ENCODE results near the gene RNF169. TPM values are rescaled to one million over a fixed set of nuclear protein-coding genes. Genes with fewer than 3 reads are reported as not detected.

The RNF169 gene
- total and polyA plus RNA-seq, 4 donors = 0.60 to 11.0 (median 5.1) TPM

DNA sequence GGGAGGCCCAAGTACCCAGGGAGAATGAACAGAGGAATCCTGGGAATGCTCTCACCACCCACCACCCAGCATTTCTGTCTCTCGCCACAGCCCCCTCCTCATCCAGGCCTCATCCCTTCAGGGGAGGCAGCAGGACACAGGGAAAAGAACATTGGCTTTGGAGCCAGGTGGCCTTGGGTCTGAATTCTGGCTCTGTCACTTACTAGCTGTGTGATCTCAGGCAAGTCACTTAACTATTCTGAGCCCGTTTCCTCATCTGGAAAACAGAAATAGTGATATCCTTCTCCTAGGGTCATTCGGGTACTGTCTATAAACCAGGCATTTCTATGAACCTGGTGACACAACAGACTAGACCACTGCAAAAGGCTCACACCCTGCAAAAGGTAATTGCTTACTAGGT is 39.5 kb upstream of the RNF169 start:
- H3K36me3 ChIP-seq (ENCODE audit: control insufficient read depth in 4 of 4, insufficient read depth in 3 of 4, low read depth in 1 of 4, low read length in 3 of 4) = no peaks in the 10 kb centered on the region
- no peak overlapping the region for H3K9ac ChIP-seq (ENCODE audit: low read depth in 1 of 2, low read length in 2 of 2)
- no peak overlapping the region for H3K4me3 ChIP-seq (ENCODE audit: low read depth in 1 of 3, low read length in 3 of 3)
- H3K4me1 ChIP-seq (ENCODE audit: control insufficient read depth in 4 of 4, insufficient read depth in 4 of 4, low read length in 3 of 4) = no peaks in the 10 kb centered on the region
- 81% methylated on average over 3 of the region's 3 CpGs for WGBS
- no peak for TF ChIP-seq FOXA1 (IDR thresholded peaks at IDR 0.05)
- TF ChIP-seq, protein P1, sequence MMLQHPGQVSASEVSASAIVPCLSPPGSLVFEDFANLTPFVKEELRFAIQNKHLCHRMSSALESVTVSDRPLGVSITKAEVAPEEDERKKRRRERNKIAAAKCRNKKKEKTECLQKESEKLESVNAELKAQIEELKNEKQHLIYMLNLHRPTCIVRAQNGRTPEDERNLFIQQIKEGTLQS (IDR thresholded peaks at IDR 0.05) = no peak
- TF ChIP-seq RAD21 (IDR thresholded peaks at IDR 0.05) = no peak
- TF ChIP-seq HNF4G (IDR thresholded peaks at IDR 0.05) = no peak
- TF ChIP-seq, protein P2, sequence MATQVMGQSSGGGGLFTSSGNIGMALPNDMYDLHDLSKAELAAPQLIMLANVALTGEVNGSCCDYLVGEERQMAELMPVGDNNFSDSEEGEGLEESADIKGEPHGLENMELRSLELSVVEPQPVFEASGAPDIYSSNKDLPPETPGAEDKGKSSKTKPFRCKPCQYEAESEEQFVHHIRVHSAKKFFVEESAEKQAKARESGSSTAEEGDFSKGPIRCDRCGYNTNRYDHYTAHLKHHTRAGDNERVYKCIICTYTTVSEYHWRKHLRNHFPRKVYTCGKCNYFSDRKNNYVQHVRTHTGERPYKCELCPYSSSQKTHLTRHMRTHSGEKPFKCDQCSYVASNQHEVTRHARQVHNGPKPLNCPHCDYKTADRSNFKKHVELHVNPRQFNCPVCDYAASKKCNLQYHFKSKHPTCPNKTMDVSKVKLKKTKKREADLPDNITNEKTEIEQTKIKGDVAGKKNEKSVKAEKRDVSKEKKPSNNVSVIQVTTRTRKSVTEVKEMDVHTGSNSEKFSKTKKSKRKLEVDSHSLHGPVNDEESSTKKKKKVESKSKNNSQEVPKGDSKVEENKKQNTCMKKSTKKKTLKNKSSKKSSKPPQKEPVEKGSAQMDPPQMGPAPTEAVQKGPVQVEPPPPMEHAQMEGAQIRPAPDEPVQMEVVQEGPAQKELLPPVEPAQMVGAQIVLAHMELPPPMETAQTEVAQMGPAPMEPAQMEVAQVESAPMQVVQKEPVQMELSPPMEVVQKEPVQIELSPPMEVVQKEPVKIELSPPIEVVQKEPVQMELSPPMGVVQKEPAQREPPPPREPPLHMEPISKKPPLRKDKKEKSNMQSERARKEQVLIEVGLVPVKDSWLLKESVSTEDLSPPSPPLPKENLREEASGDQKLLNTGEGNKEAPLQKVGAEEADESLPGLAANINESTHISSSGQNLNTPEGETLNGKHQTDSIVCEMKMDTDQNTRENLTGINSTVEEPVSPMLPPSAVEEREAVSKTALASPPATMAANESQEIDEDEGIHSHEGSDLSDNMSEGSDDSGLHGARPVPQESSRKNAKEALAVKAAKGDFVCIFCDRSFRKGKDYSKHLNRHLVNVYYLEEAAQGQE (IDR thresholded peaks at IDR 0.05) = no peak
- no peak for TF ChIP-seq RXRA (IDR thresholded peaks at IDR 0.05)
- TF ChIP-seq HNF4A (conservative IDR thresholded peaks at IDR 0.05) = no peak
- no peak for TF ChIP-seq EGR1 (IDR thresholded peaks at IDR 0.05; ENCODE audit: low read depth in 2 of 2)
- TF ChIP-seq, protein P3, sequence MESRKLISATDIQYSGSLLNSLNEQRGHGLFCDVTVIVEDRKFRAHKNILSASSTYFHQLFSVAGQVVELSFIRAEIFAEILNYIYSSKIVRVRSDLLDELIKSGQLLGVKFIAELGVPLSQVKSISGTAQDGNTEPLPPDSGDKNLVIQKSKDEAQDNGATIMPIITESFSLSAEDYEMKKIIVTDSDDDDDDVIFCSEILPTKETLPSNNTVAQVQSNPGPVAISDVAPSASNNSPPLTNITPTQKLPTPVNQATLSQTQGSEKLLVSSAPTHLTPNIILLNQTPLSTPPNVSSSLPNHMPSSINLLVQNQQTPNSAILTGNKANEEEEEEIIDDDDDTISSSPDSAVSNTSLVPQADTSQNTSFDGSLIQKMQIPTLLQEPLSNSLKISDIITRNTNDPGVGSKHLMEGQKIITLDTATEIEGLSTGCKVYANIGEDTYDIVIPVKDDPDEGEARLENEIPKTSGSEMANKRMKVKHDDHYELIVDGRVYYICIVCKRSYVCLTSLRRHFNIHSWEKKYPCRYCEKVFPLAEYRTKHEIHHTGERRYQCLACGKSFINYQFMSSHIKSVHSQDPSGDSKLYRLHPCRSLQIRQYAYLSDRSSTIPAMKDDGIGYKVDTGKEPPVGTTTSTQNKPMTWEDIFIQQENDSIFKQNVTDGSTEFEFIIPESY (IDR thresholded peaks at IDR 0.05) = no peak
- no peak for TF ChIP-seq YY1 (IDR thresholded peaks at IDR 0.05)
- TF ChIP-seq, protein P4, sequence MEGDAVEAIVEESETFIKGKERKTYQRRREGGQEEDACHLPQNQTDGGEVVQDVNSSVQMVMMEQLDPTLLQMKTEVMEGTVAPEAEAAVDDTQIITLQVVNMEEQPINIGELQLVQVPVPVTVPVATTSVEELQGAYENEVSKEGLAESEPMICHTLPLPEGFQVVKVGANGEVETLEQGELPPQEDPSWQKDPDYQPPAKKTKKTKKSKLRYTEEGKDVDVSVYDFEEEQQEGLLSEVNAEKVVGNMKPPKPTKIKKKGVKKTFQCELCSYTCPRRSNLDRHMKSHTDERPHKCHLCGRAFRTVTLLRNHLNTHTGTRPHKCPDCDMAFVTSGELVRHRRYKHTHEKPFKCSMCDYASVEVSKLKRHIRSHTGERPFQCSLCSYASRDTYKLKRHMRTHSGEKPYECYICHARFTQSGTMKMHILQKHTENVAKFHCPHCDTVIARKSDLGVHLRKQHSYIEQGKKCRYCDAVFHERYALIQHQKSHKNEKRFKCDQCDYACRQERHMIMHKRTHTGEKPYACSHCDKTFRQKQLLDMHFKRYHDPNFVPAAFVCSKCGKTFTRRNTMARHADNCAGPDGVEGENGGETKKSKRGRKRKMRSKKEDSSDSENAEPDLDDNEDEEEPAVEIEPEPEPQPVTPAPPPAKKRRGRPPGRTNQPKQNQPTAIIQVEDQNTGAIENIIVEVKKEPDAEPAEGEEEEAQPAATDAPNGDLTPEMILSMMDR (IDR thresholded peaks at IDR 0.05; ENCODE audit: low read depth, low read length, missing input control) = no peak
- no peak for TF ChIP-seq NR2F2 (IDR thresholded peaks at IDR 0.05)
- TF ChIP-seq, protein P5, sequence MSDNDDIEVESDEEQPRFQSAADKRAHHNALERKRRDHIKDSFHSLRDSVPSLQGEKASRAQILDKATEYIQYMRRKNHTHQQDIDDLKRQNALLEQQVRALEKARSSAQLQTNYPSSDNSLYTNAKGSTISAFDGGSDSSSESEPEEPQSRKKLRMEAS (IDR thresholded peaks at IDR 0.05) = no peak
- no peak for TF ChIP-seq FOXA2 (IDR thresholded peaks at IDR 0.05)
- no peak for TF ChIP-seq GABPA (IDR thresholded peaks at IDR 0.05 in 1 of 2, conservative IDR thresholded peaks at IDR 0.05 in 1 of 2)
- no peak for TF ChIP-seq TAF1 (conservative IDR thresholded peaks at IDR 0.05)
- TF ChIP-seq JUND (IDR thresholded peaks at IDR 0.05) = no peak
- TF ChIP-seq SP1 (IDR thresholded peaks at IDR 0.05) = no peak
- H3K9me3 ChIP-seq (ENCODE audit: control insufficient read depth in 4 of 4, low read length in 3 of 4) = no peaks in the 10 kb centered on the region
- DNase-seq (ENCODE audit: low spot score) = no peak
- no peak overlapping the region for H3K27ac ChIP-seq (ENCODE audit: low read depth in 1 of 2, low read length in 2 of 2)
- H3K27me3 ChIP-seq (ENCODE audit: control insufficient read depth in 4 of 4, insufficient read depth in 4 of 4, low read length in 3 of 4) = no peaks in the 10 kb centered on the region

Data from liver (tissue), 9 donors.